ENCODE data around the gene ADIG. TPM values are rescaled to one million over a fixed set of nuclear protein-coding genes. Genes with fewer than 3 reads are reported as not detected.
A peak's percentile ranks its signal among the peaks of the same experiment; 100 is the strongest.

Gene ADIG
- total and polyA plus RNA-seq, 2 of the 13 experiments (the other 11 are each of a cell fraction or from before 2014, with no cell fraction given): 0.15 TPM; not detected in 1

DNA sequence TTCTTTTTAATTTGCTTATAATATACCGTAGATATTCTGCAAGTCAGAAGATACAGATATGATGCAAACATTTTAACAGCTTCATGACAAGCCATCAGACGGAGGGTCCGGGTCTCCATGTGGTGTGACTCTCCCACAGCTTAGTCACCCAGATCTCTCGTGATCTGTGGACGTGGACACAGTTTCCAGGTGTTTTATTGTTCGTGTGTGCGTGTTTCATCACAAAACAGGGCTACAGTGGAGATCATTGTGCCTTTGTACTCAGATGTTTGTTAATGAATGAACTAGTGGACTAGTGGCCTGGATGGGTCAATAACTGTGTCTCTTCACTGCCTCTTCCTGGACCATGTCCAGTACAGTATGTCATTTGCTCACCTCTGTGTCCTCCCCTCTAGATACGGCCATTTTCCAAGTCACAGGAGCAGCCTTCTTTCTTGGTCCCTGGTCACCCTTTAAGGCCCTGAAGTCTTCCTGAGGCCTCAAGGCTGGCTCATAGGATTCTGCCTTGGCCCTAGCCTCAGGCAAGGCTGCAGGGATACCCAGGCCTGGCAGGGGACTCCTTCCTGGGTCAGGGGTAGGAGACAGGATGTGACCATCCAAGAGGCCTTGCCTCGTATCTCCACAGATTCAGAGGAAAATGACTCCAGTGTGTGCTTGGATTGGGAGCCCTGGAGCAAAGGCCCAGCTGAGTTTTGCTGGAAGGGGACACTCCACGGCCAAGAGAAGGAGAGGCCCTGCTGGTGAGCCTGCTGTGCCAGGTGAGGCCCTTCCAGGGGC is 4.6 kb downstream of the ADIG start (continued):
- TF ChIP-seq, protein P1, sequence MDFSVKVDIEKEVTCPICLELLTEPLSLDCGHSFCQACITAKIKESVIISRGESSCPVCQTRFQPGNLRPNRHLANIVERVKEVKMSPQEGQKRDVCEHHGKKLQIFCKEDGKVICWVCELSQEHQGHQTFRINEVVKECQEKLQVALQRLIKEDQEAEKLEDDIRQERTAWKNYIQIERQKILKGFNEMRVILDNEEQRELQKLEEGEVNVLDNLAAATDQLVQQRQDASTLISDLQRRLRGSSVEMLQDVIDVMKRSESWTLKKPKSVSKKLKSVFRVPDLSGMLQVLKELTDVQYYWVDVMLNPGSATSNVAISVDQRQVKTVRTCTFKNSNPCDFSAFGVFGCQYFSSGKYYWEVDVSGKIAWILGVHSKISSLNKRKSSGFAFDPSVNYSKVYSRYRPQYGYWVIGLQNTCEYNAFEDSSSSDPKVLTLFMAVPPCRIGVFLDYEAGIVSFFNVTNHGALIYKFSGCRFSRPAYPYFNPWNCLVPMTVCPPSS (IDR thresholded peaks at IDR 0.05): no peak
- 0 out of 2 replicates have a peak, but pooled peaks have one; percentile 53 for TF ChIP-seq ZFP82 (CRISPR knock-in tag; IDR thresholded peaks at IDR 0.05; ENCODE audit: borderline replicate concordance)
- no peak for TF ChIP-seq PHB2 (IDR thresholded peaks at IDR 0.05; ENCODE audit: partially characterized antibody)
- no peak for TF ChIP-seq NONO (IDR thresholded peaks at IDR 0.05)
- peak; percentile 71; the same call in 1 of the 2 replicates for TF ChIP-seq NONO (CRISPR knock-in tag; conservative IDR thresholded peaks at IDR 0.05)
- no peak for TF ChIP-seq MAZ (IDR thresholded peaks at IDR 0.05; ENCODE audit: borderline replicate concordance, low read depth, low read length)
- TF ChIP-seq MAZ (CRISPR knock-in tag; IDR thresholded peaks at IDR 0.05; ENCODE audit: low read depth): peak; percentile 71
- TF ChIP-seq ZNF619 (CRISPR knock-in tag; IDR thresholded peaks at IDR 0.05): peak; percentile 86
- TF ChIP-seq YEATS4 (CRISPR knock-in tag; IDR thresholded peaks at IDR 0.05; ENCODE audit: borderline replicate concordance): peak; percentile 52; the same call in 1 of the 2 replicates
- TF ChIP-seq HOXA5 (CRISPR knock-in tag; IDR thresholded peaks at IDR 0.05): peak; percentile 48; the same call in 1 of the 2 replicates
- TF ChIP-seq ZNF674 (CRISPR knock-in tag; IDR thresholded peaks at IDR 0.05; ENCODE audit: low read depth): 0 out of 2 replicates have a peak, but pooled peaks have one; percentile 67
- TF ChIP-seq ZNF670 (CRISPR knock-in tag; IDR thresholded peaks at IDR 0.05; ENCODE audit: borderline replicate concordance): peak; percentile 94; the same call in 1 of the 2 replicates
- no peak for TF ChIP-seq FIP1L1 (IDR thresholded peaks at IDR 0.05; ENCODE audit: borderline replicate concordance, insufficient read depth, low read depth, low read length)
- TF ChIP-seq LCORL (IDR thresholded peaks at IDR 0.05): peak; percentile 91
- TF ChIP-seq LCORL (CRISPR knock-in tag; IDR thresholded peaks at IDR 0.05): peak; percentile 79; the same call in 1 of the 2 replicates
- TF ChIP-seq, protein P2, sequence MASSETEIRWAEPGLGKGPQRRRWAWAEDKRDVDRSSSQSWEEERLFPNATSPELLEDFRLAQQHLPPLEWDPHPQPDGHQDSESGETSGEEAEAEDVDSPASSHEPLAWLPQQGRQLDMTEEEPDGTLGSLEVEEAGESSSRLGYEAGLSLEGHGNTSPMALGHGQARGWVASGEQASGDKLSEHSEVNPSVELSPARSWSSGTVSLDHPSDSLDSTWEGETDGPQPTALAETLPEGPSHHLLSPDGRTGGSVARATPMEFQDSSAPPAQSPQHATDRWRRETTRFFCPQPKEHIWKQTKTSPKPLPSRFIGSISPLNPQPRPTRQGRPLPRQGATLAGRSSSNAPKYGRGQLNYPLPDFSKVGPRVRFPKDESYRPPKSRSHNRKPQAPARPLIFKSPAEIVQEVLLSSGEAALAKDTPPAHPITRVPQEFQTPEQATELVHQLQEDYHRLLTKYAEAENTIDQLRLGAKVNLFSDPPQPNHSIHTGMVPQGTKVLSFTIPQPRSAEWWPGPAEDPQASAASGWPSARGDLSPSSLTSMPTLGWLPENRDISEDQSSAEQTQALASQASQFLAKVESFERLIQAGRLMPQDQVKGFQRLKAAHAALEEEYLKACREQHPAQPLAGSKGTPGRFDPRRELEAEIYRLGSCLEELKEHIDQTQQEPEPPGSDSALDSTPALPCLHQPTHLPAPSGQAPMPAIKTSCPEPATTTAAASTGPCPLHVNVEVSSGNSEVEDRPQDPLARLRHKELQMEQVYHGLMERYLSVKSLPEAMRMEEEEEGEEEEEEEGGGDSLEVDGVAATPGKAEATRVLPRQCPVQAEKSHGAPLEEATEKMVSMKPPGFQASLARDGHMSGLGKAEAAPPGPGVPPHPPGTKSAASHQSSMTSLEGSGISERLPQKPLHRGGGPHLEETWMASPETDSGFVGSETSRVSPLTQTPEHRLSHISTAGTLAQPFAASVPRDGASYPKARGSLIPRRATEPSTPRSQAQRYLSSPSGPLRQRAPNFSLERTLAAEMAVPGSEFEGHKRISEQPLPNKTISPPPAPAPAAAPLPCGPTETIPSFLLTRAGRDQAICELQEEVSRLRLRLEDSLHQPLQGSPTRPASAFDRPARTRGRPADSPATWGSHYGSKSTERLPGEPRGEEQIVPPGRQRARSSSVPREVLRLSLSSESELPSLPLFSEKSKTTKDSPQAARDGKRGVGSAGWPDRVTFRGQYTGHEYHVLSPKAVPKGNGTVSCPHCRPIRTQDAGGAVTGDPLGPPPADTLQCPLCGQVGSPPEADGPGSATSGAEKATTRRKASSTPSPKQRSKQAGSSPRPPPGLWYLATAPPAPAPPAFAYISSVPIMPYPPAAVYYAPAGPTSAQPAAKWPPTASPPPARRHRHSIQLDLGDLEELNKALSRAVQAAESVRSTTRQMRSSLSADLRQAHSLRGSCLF (CRISPR knock-in tag; IDR thresholded peaks at IDR 0.05; ENCODE audit: borderline replicate concordance): no peak
- peak; percentile 97 for TF ChIP-seq CBX5 (CRISPR knock-in tag; IDR thresholded peaks at IDR 0.05; ENCODE audit: borderline replicate concordance)
- peak; percentile 78; the same call in 1 of the 2 replicates for TF ChIP-seq JUND (CRISPR knock-in tag; IDR thresholded peaks at IDR 0.05)
- TF ChIP-seq ZNF124 (CRISPR knock-in tag; IDR thresholded peaks at IDR 0.05): peak; percentile 69; the same call in 1 of the 2 replicates
- TF ChIP-seq ZNF343 (CRISPR knock-in tag; IDR thresholded peaks at IDR 0.05): peak; percentile 89
- no peak for TF ChIP-seq ZSCAN20 (CRISPR knock-in tag; IDR thresholded peaks at IDR 0.05; ENCODE audit: borderline replicate concordance)
- peak; percentile 55; the same call in 1 of the 2 replicates for TF ChIP-seq ZNF572 (CRISPR knock-in tag; IDR thresholded peaks at IDR 0.05)
- peak; percentile 84 for TF ChIP-seq ZMYM4 (CRISPR knock-in tag; IDR thresholded peaks at IDR 0.05)
- TF ChIP-seq RCOR2 (CRISPR knock-in tag; IDR thresholded peaks at IDR 0.05): peak; percentile 70
- TF ChIP-seq POGZ (CRISPR knock-in tag; IDR thresholded peaks at IDR 0.05): peak; percentile 97

Measured in HepG2 (cell line).